HUES64 (cell line): ENCODE results near the gene EFCAB7.

ENCODE experiments used
- H3K27ac ChIP-seq: 2 replicates; pipeline ENCODE4 v1.7.0; 2013; ENCODE audit warnings: low read depth, low read length, inconsistent platforms
- H3K27me3 ChIP-seq: 2 replicates; pipeline ENCODE4 v1.6.1; 2013; ENCODE audit warnings: mild to moderate bottlenecking, low read length; ENCODE audit not compliant: insufficient read depth
- H3K36me3 ChIP-seq: 2 replicates; pipeline ENCODE4 v1.6.1; 2013; ENCODE audit warnings: mild to moderate bottlenecking, low read length; ENCODE audit not compliant: insufficient read depth
- H3K4me1 ChIP-seq: 2 replicates; pipeline ENCODE4 v1.6.1; 2013; ENCODE audit warnings: mild to moderate bottlenecking, low read length, moderate library complexity; ENCODE audit not compliant: insufficient read depth
- H3K4me3 ChIP-seq: 2 replicates; pipeline ENCODE4 v1.5.1; 2013; ENCODE audit warnings: mild to moderate bottlenecking, low read length, moderate library complexity
- H3K9ac ChIP-seq: 2 replicates; pipeline ENCODE4 v1.6.1; 2013; ENCODE audit warnings: mild to moderate bottlenecking, low read depth, low read length
- H3K9me3 ChIP-seq: 2 replicates; pipeline ENCODE4 v1.6.1; 2013; ENCODE audit warnings: low read depth, low read length; ENCODE audit not compliant: insufficient read depth
- WGBS: fragments of 150-250, 120-280 bp; methylation state at CpG from one replicate; pipeline ENCODE4 v1.1.7; 2013; ENCODE audit warnings: missing lambda C conversion rate; 5-methylcytosine and 5-hydroxymethylcytosine counted together

The EFCAB7 gene

DNA sequence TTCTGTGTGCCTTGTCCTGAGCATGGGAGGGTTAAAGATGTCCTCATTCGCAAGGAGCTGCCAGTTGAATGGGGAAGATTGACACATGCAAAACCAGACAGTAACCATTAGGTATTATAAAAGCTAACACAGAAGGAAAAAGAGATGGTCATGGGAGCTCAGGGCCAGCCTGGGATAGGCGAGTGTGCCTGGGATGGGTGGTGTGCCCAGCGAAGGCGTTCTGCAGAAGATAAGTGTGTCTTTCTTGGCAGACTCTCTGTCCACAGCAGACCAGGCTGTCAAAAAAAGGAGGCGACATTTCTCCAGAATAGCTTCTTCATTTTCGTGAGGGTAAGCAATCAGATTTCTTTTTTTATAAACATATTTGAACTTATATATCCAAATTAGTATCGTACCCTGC lies 84.0 kb downstream of the EFCAB7 start:
- no peak overlapping the region for H3K9ac ChIP-seq
- H3K4me3 ChIP-seq, result no peak overlapping the region
- no peaks in the 10 kb centered on the region for H3K27me3 ChIP-seq
- no peaks in the 10 kb centered on the region for H3K36me3 ChIP-seq
- no peaks in the 10 kb centered on the region for H3K9me3 ChIP-seq
- H3K27ac ChIP-seq, result no peak overlapping the region
- WGBS, result 96% methylated on average over 7 of the region's 7 CpGs
- H3K4me1 ChIP-seq, result peaks cover 9% of the 10 kb centered on the region; the same call in 1 of the 2 replicates

DNA sequence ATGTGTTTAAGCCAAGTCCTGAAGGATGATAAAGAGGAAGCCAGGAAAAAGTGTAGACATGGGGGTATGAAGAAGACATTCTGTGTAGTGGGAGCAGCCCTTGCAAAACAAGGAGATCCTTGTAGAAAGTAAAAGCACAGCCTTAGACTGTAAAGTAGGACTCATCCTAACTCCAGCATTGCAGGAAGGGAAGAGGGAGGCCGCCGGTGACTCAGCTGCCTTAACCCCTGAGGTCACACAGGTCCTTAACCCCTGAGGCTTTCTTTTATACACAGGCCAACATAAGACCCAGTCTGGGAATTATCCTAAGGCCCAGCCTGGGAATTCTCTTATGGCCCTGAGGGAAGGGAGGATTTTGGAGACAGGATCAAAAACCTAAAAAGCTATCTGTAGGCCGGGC lies 87.9 kb downstream of the EFCAB7 start:
- H3K9ac ChIP-seq, result no peak overlapping the region
- no peaks in the 10 kb centered on the region for H3K9me3 ChIP-seq
- H3K4me3 ChIP-seq, result no peak overlapping the region
- peaks cover 27% of the 10 kb centered on the region for H3K4me1 ChIP-seq
- no peaks in the 10 kb centered on the region for H3K27me3 ChIP-seq
- WGBS, result 55% methylated on average over 3 of the region's 3 CpGs
- H3K36me3 ChIP-seq, result no peaks in the 10 kb centered on the region
- no peak overlapping the region for H3K27ac ChIP-seq

- H3K36me3 ChIP-seq, result no peaks in the 10 kb centered on the region
- H3K27me3 ChIP-seq, result no peaks in the 10 kb centered on the region
- no peak overlapping the region for H3K27ac ChIP-seq
- H3K9ac ChIP-seq, result no peak overlapping the region
- H3K4me1 ChIP-seq, result peaks cover 31% of the 10 kb centered on the region
- WGBS, result 83% methylated on average over 4 of the region's 4 CpGs
- no peaks in the 10 kb centered on the region for H3K9me3 ChIP-seq
- no peak overlapping the region for H3K4me3 ChIP-seq
Measured at GRCh38 chr1:63612564-63612963, 89.2 kb downstream of the EFCAB7 start.

- Histone ChIP-seq H3K4me3 (no peak overlapping the region), H3K36me3 (no peaks in the 10 kb centered on the region), H3K4me1 (peaks cover 31% of the 10 kb centered on the region), H3K27me3 (no peaks in the 10 kb centered on the region), H3K9me3 (no peaks in the 10 kb centered on the region), H3K27ac (no peak overlapping the region), H3K9ac (no peak overlapping the region)
Measured at GRCh38 chr1:63612971-63613370, 89.6 kb downstream of the EFCAB7 start.

GRCh38 chr1:63615768-63616420 lies 92.6 kb downstream of the EFCAB7 start:
- H3K9ac ChIP-seq, result no peak overlapping the region
- no peak overlapping the region for H3K4me3 ChIP-seq
- H3K27me3 ChIP-seq, result no peaks in the 10 kb centered on the region
- WGBS, result 43% methylated on average over 6 of the region's 6 CpGs
- H3K36me3 ChIP-seq, result no peaks in the 10 kb centered on the region
- peaks cover 27% of the 10 kb centered on the region for H3K4me1 ChIP-seq
- no peak overlapping the region for H3K27ac ChIP-seq
- H3K9me3 ChIP-seq, result no peaks in the 10 kb centered on the region

DNA sequence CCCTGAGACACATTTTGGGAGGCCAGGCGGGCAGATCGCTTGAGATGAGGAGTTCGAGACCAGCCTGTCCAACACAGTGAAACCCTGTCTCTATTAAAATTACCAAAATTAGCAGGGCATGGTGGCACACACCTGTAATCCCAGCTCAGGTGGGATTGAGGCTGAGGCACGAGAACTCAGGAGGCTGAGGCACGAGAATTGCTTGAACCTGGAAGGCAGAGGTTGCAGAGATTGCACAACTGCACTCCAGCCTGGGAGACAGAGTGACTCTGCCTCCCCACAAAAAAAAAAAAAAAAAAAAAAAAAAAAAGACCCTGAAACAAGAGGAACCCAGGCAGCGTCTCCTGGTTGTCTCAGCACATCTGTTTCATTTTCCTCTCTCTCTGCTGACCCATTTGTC lies 94.1 kb downstream of the EFCAB7 start:
- 94% methylated on average over 6 of the region's 6 CpGs for WGBS

DNA sequence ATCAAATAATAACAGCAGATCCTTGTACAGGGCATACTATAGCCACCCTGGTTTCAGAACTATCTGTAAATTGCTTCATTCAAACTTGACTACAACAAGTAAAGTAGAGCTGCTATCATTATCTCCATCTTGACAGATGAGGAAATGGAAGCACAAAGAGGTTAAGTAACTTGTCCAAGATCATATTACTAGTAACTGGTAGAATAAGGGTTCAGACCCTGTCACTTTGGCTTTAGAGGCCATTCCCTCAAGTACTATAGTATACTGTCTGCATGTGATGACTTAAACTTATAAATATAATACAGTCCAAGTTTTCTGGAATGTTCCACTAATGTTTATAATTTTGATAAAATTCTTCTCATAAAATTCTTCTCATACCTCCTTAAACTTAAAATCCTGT lies 94.7 kb downstream of the EFCAB7 start:
- H3K4me3 ChIP-seq, result no peak overlapping the region

More for the DNA sequence above, 94.1 kb downstream of the EFCAB7 start:
- no peaks in the 10 kb centered on the region for H3K9me3 ChIP-seq
- no peak overlapping the region for H3K9ac ChIP-seq
- H3K27me3 ChIP-seq, result no peaks in the 10 kb centered on the region
- H3K4me3 ChIP-seq, result no peak overlapping the region
- H3K4me1 ChIP-seq, result peaks cover 20% of the 10 kb centered on the region
- H3K27ac ChIP-seq, result no peak overlapping the region
- H3K36me3 ChIP-seq, result no peaks in the 10 kb centered on the region

DNA sequence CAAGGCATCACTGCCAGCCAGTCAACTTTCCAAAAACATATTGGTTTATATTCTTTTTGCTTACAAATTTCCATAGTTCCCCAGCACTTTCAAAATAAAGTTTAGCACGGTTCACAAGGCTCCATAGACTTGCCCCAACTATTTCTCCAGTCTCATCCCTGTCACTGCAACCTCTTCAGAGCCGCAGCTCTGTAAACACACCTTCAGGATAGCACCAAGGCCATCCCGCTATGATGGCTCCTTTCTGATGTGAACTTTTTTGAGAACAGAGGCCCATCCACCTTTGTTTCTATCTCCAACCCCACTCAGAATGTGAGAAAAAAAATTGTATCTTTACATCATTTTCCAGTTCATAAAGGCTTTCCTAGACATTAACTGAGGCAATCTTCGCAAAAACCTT lies 96.2 kb downstream of the EFCAB7 start:
- Histone ChIP-seq H3K27me3 (no peaks in the 10 kb centered on the region), H3K9me3 (no peaks in the 10 kb centered on the region)
- 95% methylated on average over 4 of the region's 4 CpGs for WGBS

More for the DNA sequence above, 94.7 kb downstream of the EFCAB7 start:
- Histone ChIP-seq H3K27me3 (no peaks in the 10 kb centered on the region), H3K9me3 (no peaks in the 10 kb centered on the region), H3K36me3 (no peaks in the 10 kb centered on the region), H3K27ac (no peak overlapping the region), H3K4me1 (peaks cover 15% of the 10 kb centered on the region), H3K9ac (no peak overlapping the region)

GRCh38 chr1:63620671-63621070 lies 97.3 kb downstream of the EFCAB7 start:
- no peak overlapping the region for H3K9ac ChIP-seq
- H3K27ac ChIP-seq, result no peak overlapping the region
- H3K4me3 ChIP-seq, result no peak overlapping the region
- 96% methylated on average over 5 of the region's 5 CpGs for WGBS
- H3K4me1 ChIP-seq, result peaks cover 12% of the 10 kb centered on the region
- no peaks in the 10 kb centered on the region for H3K9me3 ChIP-seq
- H3K27me3 ChIP-seq, result no peaks in the 10 kb centered on the region
- no peaks in the 10 kb centered on the region for H3K36me3 ChIP-seq

More for the DNA sequence above, 96.2 kb downstream of the EFCAB7 start:
- Histone ChIP-seq H3K36me3 (no peaks in the 10 kb centered on the region), H3K4me3 (no peak overlapping the region), H3K9ac (no peak overlapping the region), H3K27ac (no peak overlapping the region), H3K4me1 (peaks cover 10% of the 10 kb centered on the region)

DNA sequence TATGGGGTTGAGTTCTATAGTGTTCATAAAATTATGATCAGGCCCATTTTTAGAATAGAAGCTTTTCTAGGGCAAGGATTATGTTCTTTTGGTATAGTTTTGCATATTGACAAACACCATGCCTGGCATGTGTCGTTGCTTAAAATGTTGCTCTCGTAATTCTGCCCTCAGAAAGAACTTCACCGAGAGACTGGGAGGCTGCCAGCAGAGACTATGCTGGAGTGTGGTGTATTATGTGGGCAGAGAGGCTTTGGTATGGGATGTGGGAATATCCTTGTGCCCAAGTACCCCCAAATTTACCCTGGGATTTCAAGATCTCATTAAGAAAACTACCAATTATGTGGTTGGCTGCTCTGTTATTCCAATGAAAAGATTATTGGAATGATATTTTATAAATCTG lies 97.8 kb downstream of the EFCAB7 start:
- Histone ChIP-seq H3K9me3 (no peaks in the 10 kb centered on the region), H3K36me3 (no peaks in the 10 kb centered on the region), H3K27ac (no peak overlapping the region), H3K9ac (no peak overlapping the region), H3K4me3 (no peak overlapping the region), H3K27me3 (no peaks in the 10 kb centered on the region), H3K4me1 (peaks cover 13% of the 10 kb centered on the region)
- 90% methylated on average over 3 of the region's 3 CpGs for WGBS

DNA sequence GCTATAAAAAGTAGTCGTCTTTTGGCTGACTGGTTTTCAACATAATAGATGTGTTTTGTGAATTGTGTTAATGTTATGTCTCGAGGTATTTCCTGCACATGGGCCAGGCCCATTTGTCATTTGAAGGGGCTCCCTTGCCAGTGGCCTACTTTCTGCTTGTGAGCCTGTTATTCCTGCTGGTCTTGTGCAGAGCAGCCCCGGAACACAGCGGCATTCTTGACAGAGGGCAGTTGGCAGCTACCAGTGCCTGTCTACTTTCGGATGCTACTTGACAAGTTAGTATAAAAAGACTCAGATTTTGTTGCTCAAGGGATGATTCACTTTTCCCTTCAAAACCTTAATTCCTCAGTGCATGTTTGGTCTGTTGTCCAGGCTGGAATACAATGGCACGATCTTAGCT lies 98.4 kb downstream of the EFCAB7 start:
- WGBS, result 97% methylated on average over 6 of the region's 6 CpGs
- Histone ChIP-seq H3K4me3 (no peak overlapping the region), H3K9ac (no peak overlapping the region), H3K4me1 (peaks cover 10% of the 10 kb centered on the region), H3K27me3 (no peaks in the 10 kb centered on the region), H3K9me3 (no peaks in the 10 kb centered on the region), H3K36me3 (no peaks in the 10 kb centered on the region), H3K27ac (no peak overlapping the region)
